ENCODE data around the gene ALG1L2.
"Not testable (repeated sequence)": the region's sequence is repeated elsewhere in the genome, so short reads cannot be mapped to it uniquely, and the experiment has no call there.

The ALG1L2 gene

DNA sequence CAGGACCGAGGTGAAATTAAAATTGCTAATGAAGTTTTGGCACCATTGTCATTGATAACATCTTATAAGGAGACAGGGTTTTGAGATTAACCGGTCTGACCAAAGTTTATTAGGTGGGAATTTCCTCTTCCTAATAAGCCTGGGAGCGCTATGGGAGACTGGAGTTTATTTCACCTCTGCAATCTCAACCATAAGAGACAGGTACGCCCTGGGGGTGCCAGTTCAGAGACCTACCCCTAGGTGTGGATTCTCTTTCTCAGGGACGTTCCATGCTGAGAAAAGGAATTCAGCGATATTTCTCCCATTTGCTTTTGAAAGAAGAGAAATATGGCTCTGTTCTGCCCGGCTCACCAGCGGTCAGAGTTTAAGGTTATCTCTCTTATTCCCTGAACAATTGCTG, 57.4 kb downstream of the ALG1L2 start:
- H3K27ac ChIP-seq (ENCODE audit: low read depth, low read length); H3K9me3 ChIP-seq (ENCODE audit: insufficient read depth, low read depth, low read length); H3K4me3 ChIP-seq (ENCODE audit: low read length); H3K4me1 ChIP-seq (ENCODE audit: insufficient read depth, low read length); H3K9ac ChIP-seq (ENCODE audit: low read depth, low read length); H3K27me3 ChIP-seq (ENCODE audit: insufficient read depth, low read length); H3K36me3 ChIP-seq (ENCODE audit: insufficient read depth, low read length): not testable (repeated sequence)
- 15% methylated on average over 4 of the region's 8 CpGs for WGBS

DNA sequence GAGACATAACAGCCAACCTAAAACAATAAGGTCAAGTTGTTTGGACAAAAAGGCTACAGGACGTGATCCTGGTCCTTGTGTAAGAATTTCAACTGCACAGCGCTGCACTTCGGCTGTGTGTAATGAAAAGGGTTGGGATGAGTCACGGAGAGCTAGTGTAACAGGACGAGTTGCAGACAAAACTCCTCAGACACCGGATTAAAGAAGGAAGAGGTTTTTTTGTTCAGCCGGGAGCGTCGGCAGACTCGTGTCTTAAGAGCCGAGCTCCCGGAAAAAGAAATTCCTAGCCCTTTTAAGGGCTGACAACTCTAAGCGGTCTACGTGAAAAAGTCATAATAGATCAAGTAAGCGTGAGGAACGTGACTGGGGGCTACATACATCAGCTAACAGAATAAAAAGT, 59.1 kb downstream of the ALG1L2 start:
- H3K9me3 ChIP-seq (ENCODE audit: insufficient read depth, low read depth, low read length); H3K27ac ChIP-seq (ENCODE audit: low read depth, low read length); H3K27me3 ChIP-seq (ENCODE audit: insufficient read depth, low read length); H3K4me3 ChIP-seq (ENCODE audit: low read length); H3K9ac ChIP-seq (ENCODE audit: low read depth, low read length); H3K36me3 ChIP-seq (ENCODE audit: insufficient read depth, low read length); H3K4me1 ChIP-seq (ENCODE audit: insufficient read depth, low read length): not testable (repeated sequence)
- WGBS, result 80% methylated on average over 16 of the region's 16 CpGs

DNA sequence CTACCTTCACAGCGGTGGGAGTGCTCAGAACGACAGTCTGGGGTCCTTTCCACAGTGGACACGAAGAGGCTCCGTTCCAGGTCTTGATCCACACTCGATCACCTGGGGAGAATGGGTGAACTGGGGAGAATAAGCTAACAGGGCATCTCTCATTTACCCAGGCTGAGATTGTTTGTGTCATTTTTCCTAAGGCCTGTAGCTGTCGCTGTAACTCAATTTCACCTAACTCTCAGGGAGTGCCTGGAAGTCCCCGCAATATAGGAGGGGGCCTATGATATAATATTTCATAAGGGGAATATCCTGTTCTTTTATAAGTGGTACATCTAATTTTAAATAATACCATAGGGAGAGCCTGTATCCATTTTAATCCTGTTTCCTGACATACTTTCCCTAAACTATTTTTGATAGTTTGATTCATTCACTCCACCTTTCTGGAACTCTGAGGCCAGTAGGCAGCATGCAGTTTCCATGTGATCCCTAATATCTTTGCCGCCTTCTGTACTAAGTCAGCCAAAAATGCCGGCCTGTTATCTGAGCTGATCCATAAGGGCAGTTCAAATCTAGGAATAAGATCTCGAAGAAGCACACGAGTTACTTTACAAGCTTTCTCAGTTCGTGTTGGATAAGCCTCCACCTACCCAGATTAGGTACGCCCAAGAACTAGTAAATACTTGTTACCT, 62.2 kb downstream of the ALG1L2 start:
- H3K9ac ChIP-seq (ENCODE audit: low read depth, low read length); H3K27me3 ChIP-seq (ENCODE audit: insufficient read depth, low read length); H3K4me3 ChIP-seq (ENCODE audit: low read length); H3K4me1 ChIP-seq (ENCODE audit: insufficient read depth, low read length); H3K27ac ChIP-seq (ENCODE audit: low read depth, low read length); H3K9me3 ChIP-seq (ENCODE audit: insufficient read depth, low read depth, low read length); H3K36me3 ChIP-seq (ENCODE audit: insufficient read depth, low read length): not testable (repeated sequence)
- WGBS, result 92% methylated on average over 11 of the region's 13 CpGs

DNA sequence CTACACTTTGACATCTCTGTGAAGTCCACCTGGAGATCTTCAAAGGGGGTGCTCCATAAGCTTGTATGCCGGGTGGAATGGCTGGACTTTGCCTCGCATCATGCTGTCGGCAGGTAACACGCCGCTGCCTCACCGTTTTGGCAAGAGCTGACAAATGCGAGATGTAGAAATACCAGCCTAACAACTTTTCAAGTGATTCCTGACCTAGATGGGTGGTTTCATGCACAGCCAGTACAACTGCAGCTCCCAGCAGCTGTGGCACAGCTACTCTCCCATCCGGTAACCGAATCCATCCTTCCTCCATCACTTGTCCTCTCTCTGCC, 62.7 kb downstream of the ALG1L2 start:
- WGBS, result 96% methylated on average over 9 of the region's 9 CpGs
- not testable (repeated sequence) for H3K9me3 ChIP-seq (ENCODE audit: insufficient read depth, low read depth, low read length); H3K4me1 ChIP-seq (ENCODE audit: insufficient read depth, low read length); H3K27ac ChIP-seq (ENCODE audit: low read depth, low read length); H3K27me3 ChIP-seq (ENCODE audit: insufficient read depth, low read length); H3K36me3 ChIP-seq (ENCODE audit: insufficient read depth, low read length); H3K4me3 ChIP-seq (ENCODE audit: low read length); H3K9ac ChIP-seq (ENCODE audit: low read depth, low read length)

DNA sequence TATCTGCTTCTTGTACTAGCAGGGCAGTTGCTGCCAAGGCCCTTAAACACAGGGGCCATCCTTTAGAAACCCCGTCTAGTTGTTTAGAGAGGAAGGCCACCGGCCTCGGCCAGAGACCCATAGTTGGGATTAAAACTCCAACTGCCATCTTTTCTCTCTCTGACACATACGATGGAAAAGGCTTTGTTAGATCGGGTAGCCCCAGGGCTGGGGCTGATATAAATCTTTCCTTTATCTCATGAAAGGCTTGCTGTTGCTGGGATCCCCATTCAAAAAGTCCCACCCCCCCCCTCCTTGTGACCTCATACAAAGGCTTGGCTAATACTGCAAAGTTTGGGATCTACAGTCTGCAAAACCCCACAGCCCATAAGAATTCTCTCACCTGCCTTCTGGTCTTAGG, 63.8 kb downstream of the ALG1L2 start:
- H3K4me1 ChIP-seq (ENCODE audit: insufficient read depth, low read length); H3K9me3 ChIP-seq (ENCODE audit: insufficient read depth, low read depth, low read length); H3K27ac ChIP-seq (ENCODE audit: low read depth, low read length); H3K9ac ChIP-seq (ENCODE audit: low read depth, low read length); H3K4me3 ChIP-seq (ENCODE audit: low read length); H3K27me3 ChIP-seq (ENCODE audit: insufficient read depth, low read length); H3K36me3 ChIP-seq (ENCODE audit: insufficient read depth, low read length): not testable (repeated sequence)
- WGBS, result 93% methylated on average over 5 of the region's 5 CpGs

DNA sequence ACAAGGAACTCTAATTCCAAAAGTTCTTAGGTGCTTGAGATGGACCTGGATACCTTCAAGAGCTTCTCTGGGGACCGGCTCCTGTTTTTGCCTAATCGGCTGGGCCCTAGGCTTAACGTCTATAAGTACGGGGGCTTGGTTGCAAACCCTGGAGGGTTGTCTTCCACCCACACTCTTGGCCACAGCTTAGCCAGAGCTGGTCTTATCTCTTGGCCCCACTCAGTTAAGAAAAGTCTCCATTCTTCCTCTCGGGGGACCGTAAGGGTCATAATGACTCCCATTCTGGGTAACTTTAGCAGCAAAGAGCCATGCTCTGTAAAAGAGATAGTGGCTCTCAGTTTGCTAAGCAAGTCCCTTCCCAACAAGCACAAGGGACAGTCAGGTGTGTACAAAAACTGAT, 64.8 kb downstream of the ALG1L2 start:
- 97% methylated on average over 6 of the region's 6 CpGs for WGBS
- H3K27ac ChIP-seq (ENCODE audit: low read depth, low read length); H3K36me3 ChIP-seq (ENCODE audit: insufficient read depth, low read length); H3K9ac ChIP-seq (ENCODE audit: low read depth, low read length); H3K4me3 ChIP-seq (ENCODE audit: low read length); H3K4me1 ChIP-seq (ENCODE audit: insufficient read depth, low read length); H3K27me3 ChIP-seq (ENCODE audit: insufficient read depth, low read length); H3K9me3 ChIP-seq (ENCODE audit: insufficient read depth, low read depth, low read length): not testable (repeated sequence)

Measured in HUES64 (cell line).